Measurements from ENCODE around the gene CDK1. TPM values are rescaled to one million over a fixed set of nuclear protein-coding genes. Genes with fewer than 3 reads are reported as not detected.

The CDK1 gene
- total and polyA plus RNA-seq, 9 donors, result 0.91 to 5.0 (median 3.6) TPM

GRCh38 chr10:60798870-60799269 lies 20.6 kb downstream of the CDK1 start:
- WGBS, 3 donors, result 70 to 97% (median 89%) methylated on average over 4 of the region's 4 CpGs
- peaks cover 1% of the 10 kb centered on the region for H3K4me1 ChIP-seq (ENCODE audit: insufficient read depth)
- no peak overlapping the region for H3K27ac ChIP-seq
- no peak overlapping the region for H3K4me3 ChIP-seq
- no peak for DNase-seq
- no peaks in the 10 kb centered on the region for H3K9me3 ChIP-seq
- TF ChIP-seq, protein P1, sequence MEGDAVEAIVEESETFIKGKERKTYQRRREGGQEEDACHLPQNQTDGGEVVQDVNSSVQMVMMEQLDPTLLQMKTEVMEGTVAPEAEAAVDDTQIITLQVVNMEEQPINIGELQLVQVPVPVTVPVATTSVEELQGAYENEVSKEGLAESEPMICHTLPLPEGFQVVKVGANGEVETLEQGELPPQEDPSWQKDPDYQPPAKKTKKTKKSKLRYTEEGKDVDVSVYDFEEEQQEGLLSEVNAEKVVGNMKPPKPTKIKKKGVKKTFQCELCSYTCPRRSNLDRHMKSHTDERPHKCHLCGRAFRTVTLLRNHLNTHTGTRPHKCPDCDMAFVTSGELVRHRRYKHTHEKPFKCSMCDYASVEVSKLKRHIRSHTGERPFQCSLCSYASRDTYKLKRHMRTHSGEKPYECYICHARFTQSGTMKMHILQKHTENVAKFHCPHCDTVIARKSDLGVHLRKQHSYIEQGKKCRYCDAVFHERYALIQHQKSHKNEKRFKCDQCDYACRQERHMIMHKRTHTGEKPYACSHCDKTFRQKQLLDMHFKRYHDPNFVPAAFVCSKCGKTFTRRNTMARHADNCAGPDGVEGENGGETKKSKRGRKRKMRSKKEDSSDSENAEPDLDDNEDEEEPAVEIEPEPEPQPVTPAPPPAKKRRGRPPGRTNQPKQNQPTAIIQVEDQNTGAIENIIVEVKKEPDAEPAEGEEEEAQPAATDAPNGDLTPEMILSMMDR (IDR thresholded peaks at IDR 0.05), result no peak
- TF ChIP-seq POLR2A (IDR thresholded peaks at IDR 0.05) (no peak), EP300 (IDR thresholded peaks at IDR 0.05) (no peak)
- no peaks in the 10 kb centered on the region for H3K27me3 ChIP-seq
- no peaks in the 10 kb centered on the region for H3K36me3 ChIP-seq
- intact Hi-C loops (cut with DNase I), result no loop called here

DNA sequence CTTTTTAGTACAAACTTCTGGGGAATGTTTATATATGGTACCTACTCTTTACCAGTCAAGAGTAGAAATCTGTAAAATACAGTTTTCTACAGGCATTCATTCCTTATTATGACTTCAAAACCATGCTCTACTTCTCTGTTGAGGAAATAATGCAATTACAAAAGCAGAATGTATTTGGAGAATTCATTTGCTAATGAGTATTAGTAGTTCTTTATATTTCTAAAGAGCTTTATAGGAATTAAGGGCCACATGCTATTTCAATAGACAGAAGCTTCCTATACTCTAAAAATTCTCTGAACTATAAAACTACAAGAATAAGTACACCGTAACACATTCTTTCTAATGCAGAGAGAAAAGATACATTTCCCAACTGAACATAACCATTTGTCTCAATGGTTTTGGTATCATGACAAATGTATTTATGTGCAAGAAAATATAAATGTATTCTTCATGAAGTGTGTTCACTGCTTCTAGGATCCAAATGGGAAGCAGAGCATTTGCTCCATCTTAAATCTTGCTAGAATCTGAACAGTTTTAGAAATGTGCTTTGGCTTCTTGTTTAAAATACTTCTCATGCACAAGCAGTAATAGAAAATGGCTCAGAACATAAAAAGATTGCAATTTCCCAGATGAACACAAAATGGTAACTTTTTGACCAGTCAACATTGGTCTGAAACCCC lies 21.8 kb downstream of the CDK1 start:
- no peak for DNase-seq
- Histone ChIP-seq H3K27me3 (no peaks in the 10 kb centered on the region), H3K4me1 (ENCODE audit: insufficient read depth) (peaks cover 1% of the 10 kb centered on the region), H3K9me3 (no peaks in the 10 kb centered on the region), H3K36me3 (no peaks in the 10 kb centered on the region), H3K27ac (no peak overlapping the region), H3K4me3 (no peak overlapping the region)
- intact Hi-C loops (cut with DNase I), result no loop called here
- WGBS, 3 donors, result 95 to 96% (median 96%) methylated on average over 1 of the region's 1 CpG
- TF ChIP-seq POLR2A (IDR thresholded peaks at IDR 0.05) (no peak), EP300 (IDR thresholded peaks at IDR 0.05) (no peak)
- TF ChIP-seq, protein P1 (IDR thresholded peaks at IDR 0.05), result no peak

- DNase-seq, result no peak
- no peak overlapping the region for H3K27ac ChIP-seq
Measured at GRCh38 chr10:60800918-60801317, 22.6 kb downstream of the CDK1 start.

GRCh38 chr10:60801522-60801921 lies 23.2 kb downstream of the CDK1 start:
- Histone ChIP-seq H3K27ac (no peak overlapping the region), H3K4me1 (ENCODE audit: insufficient read depth) (peaks cover 1% of the 10 kb centered on the region), H3K9me3 (no peaks in the 10 kb centered on the region), H3K27me3 (no peaks in the 10 kb centered on the region), H3K4me3 (no peak overlapping the region), H3K36me3 (no peaks in the 10 kb centered on the region)
- TF ChIP-seq, protein P1 (IDR thresholded peaks at IDR 0.05), result no peak
- no peak for TF ChIP-seq EP300 (IDR thresholded peaks at IDR 0.05)
- no peak for TF ChIP-seq POLR2A (IDR thresholded peaks at IDR 0.05)
- 6 to 23% (median 19%) methylated on average over 1 of the region's 1 CpG for WGBS, 3 donors
- DNase-seq, result no peak
- intact Hi-C loops (cut with DNase I), result no loop called here

More at GRCh38 chr10:60800918-60801317, 22.6 kb downstream of the CDK1 start:
- TF ChIP-seq, protein P1 (IDR thresholded peaks at IDR 0.05), result no peak
- TF ChIP-seq POLR2A (IDR thresholded peaks at IDR 0.05) (no peak), EP300 (IDR thresholded peaks at IDR 0.05) (no peak)
- peaks cover 1% of the 10 kb centered on the region for H3K4me1 ChIP-seq (ENCODE audit: insufficient read depth)
- H3K4me3 ChIP-seq, result no peak overlapping the region
- H3K36me3 ChIP-seq, result no peaks in the 10 kb centered on the region
- no peaks in the 10 kb centered on the region for H3K9me3 ChIP-seq
- intact Hi-C loops (cut with DNase I), result no loop called here
- no peaks in the 10 kb centered on the region for H3K27me3 ChIP-seq
